Chondrocyte (in vitro differentiated cells): ENCODE data around the gene ATF6B. TPM values are rescaled to one million over a fixed set of nuclear protein-coding genes. Genes with fewer than 3 reads are reported as not detected.

Experiments used
- DNase-seq: peaks from one replicate; pipeline ENCODE4 v3.0.0; 2021; ENCODE audit warnings: mixed read lengths, low spot score
- H3K27ac Mint-ChIP-seq: one replicate; pipeline ENCODE4 v1.8.0; 2021; ENCODE audit warnings: mild to moderate bottlenecking, moderate library complexity, mixed read lengths; ENCODE audit not compliant: unreplicated experiment
- H3K27me3 Mint-ChIP-seq: 2 replicates; pipeline ENCODE4 v1.8.0; 2021; ENCODE audit warnings: low read depth, mixed read lengths
- H3K36me3 Mint-ChIP-seq: 2 replicates; pipeline ENCODE4 v1.8.0; 2021; ENCODE audit warnings: low read depth, mixed read lengths
- H3K4me1 Mint-ChIP-seq: 2 replicates; pipeline ENCODE4 v1.8.0; 2021; ENCODE audit warnings: low read depth, mild to moderate bottlenecking, mixed read lengths
- H3K4me3 Mint-ChIP-seq: one replicate; pipeline ENCODE4 v1.8.0; 2021; ENCODE audit warnings: mild to moderate bottlenecking, moderate library complexity, mixed read lengths; ENCODE audit not compliant: unreplicated experiment
- H3K9me3 Mint-ChIP-seq: 2 replicates; pipeline ENCODE4 v1.8.0; 2021; ENCODE audit warnings: low read depth, mixed read lengths
- total RNA-seq: library from RNA; stranded (reverse); gene quantifications from 3 replicates; pipeline ENCODE4 v1.2.1, GENCODE V29; 2021
- TF ChIP-seq, protein P1 (sequence below): fragments of 200-600 bp; sonication (generic); IDR thresholded peaks from 2 replicates; pipeline ENCODE4 v1.5.0; 2021; ENCODE audit warnings: antibody characterized with exemption, mild to moderate bottlenecking, moderate library complexity

ATF6B gene
- total RNA-seq, 1 donor from 2014 or later, result 68.0 TPM

GRCh38 chr6:32112431-32112980, 15.5 kb downstream of the ATF6B start:
- H3K27ac Mint-ChIP-seq, result no peak overlapping the region

DNA sequence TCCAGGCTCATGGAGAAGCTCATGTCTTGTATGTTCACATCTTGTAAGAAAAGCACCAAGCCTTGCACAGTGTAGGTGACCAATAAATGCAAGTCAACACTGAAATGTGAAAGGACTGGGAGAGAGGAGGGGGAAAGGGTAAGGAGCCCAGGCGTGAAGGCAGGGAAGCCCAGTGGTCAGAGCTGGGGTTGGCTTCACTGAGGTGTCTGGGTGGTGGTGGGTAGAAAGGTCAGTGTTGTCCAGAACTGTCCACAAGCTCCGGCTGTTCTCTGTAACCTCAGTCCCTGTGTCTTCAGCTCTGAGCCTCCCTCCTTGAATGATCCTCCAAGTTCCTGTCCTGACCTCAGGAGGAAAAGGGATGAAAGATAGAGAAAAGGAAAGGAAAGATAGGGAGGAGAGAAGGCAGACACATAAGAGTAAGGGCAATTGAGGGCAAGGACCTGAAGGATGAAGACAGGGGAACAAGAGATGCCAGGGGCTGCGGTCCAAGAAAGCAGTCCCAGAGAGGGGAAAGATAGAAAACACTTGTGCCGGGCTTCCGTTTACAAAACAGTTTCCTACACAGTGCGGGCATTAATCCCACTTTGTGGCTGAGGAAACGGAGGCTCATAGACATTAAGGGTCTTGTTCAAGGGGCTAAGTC, 16.5 kb downstream of the ATF6B start:
- Mint-ChIP-seq H3K4me1 (peaks cover 40% of the 10 kb centered on the region), H3K4me3 (no peak overlapping the region), H3K27me3 (peaks cover 8% of the 10 kb centered on the region), H3K27ac (no peak overlapping the region), H3K36me3 (peaks cover 9% of the 10 kb centered on the region), H3K9me3 (no peaks in the 10 kb centered on the region)
- TF ChIP-seq, protein P1, sequence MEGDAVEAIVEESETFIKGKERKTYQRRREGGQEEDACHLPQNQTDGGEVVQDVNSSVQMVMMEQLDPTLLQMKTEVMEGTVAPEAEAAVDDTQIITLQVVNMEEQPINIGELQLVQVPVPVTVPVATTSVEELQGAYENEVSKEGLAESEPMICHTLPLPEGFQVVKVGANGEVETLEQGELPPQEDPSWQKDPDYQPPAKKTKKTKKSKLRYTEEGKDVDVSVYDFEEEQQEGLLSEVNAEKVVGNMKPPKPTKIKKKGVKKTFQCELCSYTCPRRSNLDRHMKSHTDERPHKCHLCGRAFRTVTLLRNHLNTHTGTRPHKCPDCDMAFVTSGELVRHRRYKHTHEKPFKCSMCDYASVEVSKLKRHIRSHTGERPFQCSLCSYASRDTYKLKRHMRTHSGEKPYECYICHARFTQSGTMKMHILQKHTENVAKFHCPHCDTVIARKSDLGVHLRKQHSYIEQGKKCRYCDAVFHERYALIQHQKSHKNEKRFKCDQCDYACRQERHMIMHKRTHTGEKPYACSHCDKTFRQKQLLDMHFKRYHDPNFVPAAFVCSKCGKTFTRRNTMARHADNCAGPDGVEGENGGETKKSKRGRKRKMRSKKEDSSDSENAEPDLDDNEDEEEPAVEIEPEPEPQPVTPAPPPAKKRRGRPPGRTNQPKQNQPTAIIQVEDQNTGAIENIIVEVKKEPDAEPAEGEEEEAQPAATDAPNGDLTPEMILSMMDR, result no peak
- no peak for DNase-seq

More at GRCh38 chr6:32112431-32112980, 15.5 kb downstream of the ATF6B start:
- H3K9me3 Mint-ChIP-seq, result no peaks in the 10 kb centered on the region
- no peak for DNase-seq
- TF ChIP-seq, protein P1, result no peak
- H3K36me3 Mint-ChIP-seq, result peaks cover 11% of the 10 kb centered on the region
- peaks cover 34% of the 10 kb centered on the region for H3K4me1 Mint-ChIP-seq
- no peak overlapping the region for H3K4me3 Mint-ChIP-seq
- peaks cover 8% of the 10 kb centered on the region for H3K27me3 Mint-ChIP-seq

GRCh38 chr6:32110632-32111031, 17.4 kb downstream of the ATF6B start:
- H3K4me3 Mint-ChIP-seq, result no peak overlapping the region
- no peak for DNase-seq
- H3K36me3 Mint-ChIP-seq, result peaks cover 3% of the 10 kb centered on the region
- H3K4me1 Mint-ChIP-seq, result peaks cover 40% of the 10 kb centered on the region
- no peak overlapping the region for H3K27ac Mint-ChIP-seq
- TF ChIP-seq, protein P1, result no peak
- H3K27me3 Mint-ChIP-seq, result peaks cover 8% of the 10 kb centered on the region
- no peaks in the 10 kb centered on the region for H3K9me3 Mint-ChIP-seq

DNA sequence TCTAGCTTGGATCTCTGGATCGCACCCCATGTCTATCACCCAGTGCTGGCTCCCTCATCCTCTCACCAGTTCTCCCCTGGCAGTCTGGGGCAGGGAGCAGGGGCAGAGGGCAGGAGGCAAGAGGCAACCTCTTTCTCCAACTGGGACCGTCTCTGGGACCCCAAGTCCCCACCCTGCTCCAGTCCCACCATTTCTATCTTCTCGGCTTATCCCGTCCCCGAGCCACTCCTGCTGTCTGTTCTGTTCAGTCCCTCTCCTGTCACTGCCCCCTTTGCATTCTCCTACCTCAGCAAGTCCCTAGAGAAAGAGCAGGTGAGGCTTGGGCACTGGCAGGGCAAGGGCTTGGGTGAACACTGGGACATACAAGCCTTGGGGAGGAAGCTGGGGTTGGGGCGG, 18.3 kb downstream of the ATF6B start:
- Mint-ChIP-seq H3K27me3 (peaks cover 12% of the 10 kb centered on the region), H3K9me3 (no peaks in the 10 kb centered on the region), H3K27ac (peak overlapping the region; percentile 55), H3K36me3 (peaks cover 3% of the 10 kb centered on the region), H3K4me1 (peaks cover 37% of the 10 kb centered on the region), H3K4me3 (no peak overlapping the region)
- DNase-seq, result no peak
- TF ChIP-seq, protein P1, result no peak

DNA sequence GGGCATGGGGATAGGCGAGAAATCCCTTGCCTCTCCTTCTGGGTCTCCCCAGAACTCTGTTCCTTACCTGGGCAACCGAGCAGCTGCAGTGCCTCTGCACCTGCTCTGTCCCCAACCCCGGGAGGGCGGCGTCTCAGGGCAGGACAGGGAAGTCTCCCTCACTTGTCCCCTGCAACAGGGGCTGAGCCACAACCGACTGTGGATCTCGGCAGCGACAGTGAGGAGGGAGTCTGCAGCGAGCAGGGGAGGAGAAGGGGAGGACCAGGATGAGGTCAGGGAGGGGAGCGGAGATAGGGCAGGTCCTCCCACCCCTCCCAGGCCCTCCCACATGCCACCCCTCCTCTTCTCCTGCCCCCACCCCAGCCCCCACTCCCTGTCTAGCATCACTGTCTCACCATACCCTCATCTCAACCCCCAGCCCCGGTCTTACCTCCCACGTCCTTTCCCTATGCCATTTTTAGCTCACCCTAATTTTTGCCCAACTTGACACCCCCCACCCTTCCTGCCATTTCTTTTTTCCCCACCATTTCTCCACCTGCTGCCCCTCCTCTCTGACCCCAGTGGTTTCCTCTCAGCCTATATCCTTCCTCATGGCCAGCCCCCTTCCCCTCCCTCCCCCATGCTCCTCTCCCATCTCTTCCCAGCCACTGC, 18.8 kb downstream of the ATF6B start, which contains the start of gene TNXB:
TSS of gene TNXB (minus strand) at position 225 of the 651 bp plus-strand sequence. CDS start 11,140 bp downstream, outside the sequence.
- Mint-ChIP-seq H3K4me1 (peaks cover 32% of the 10 kb centered on the region), H3K36me3 (peaks cover 3% of the 10 kb centered on the region), H3K27me3 (peaks cover 16% of the 10 kb centered on the region), H3K4me3 (peak within 1 kb of the TSS; percentile 56), H3K27ac (peak within 1 kb of the TSS; percentile 58), H3K9me3 (no peaks in the 10 kb centered on the region)
- TF ChIP-seq, protein P1, result no peak
- no peak for DNase-seq
